Measurements from ENCODE around the gene PCID2. TPM values are rescaled to one million over a fixed set of nuclear protein-coding genes. Genes with fewer than 3 reads are reported as not detected.
A peak's percentile ranks its signal among the peaks of the same experiment; 100 is the strongest.

Gene PCID2
- total and polyA plus RNA-seq, 2 of the 13 experiments (the other 11 are each of a cell fraction or from before 2014, with no cell fraction given): 65.0 to 111 TPM

GRCh38 chr13:113157929-113158747 lies 50.3 kb downstream of the PCID2 start, which contains the start of gene PROZ (continued):
- TF ChIP-seq MED8 (CRISPR knock-in tag; IDR thresholded peaks at IDR 0.05; ENCODE audit: insufficient replicate concordance): peak; percentile 22
- TF ChIP-seq FOXO1 (CRISPR knock-in tag; IDR thresholded peaks at IDR 0.05): peak; percentile 74
- TF ChIP-seq HNRNPL (IDR thresholded peaks at IDR 0.05; ENCODE audit: low read depth, low read length): 0 out of 2 replicates have a peak, but pooled peaks have one; percentile 30
- TF ChIP-seq TMF1 (CRISPR knock-in tag; IDR thresholded peaks at IDR 0.05; ENCODE audit: low read depth): no peak
- no peak for TF ChIP-seq HOXA5 (CRISPR knock-in tag; IDR thresholded peaks at IDR 0.05)
- no peak for TF ChIP-seq PRMT3 (CRISPR knock-in tag; IDR thresholded peaks at IDR 0.05; ENCODE audit: borderline replicate concordance, low read depth)
- TF ChIP-seq KLF9 (CRISPR knock-in tag; IDR thresholded peaks at IDR 0.05; ENCODE audit: low read depth): no peak
- TF ChIP-seq DMTF1 (CRISPR knock-in tag; IDR thresholded peaks at IDR 0.05): no peak
- TF ChIP-seq ARID3A (IDR thresholded peaks at IDR 0.05; ENCODE audit: low read depth, low read length): no peak
- TF ChIP-seq KLF6 (CRISPR knock-in tag; IDR thresholded peaks at IDR 0.05): no peak
- TF ChIP-seq ZNF761 (CRISPR knock-in tag; conservative IDR thresholded peaks at IDR 0.05): peak; percentile 48; the same call in 1 of the 2 replicates
- peak; percentile 78 for TF ChIP-seq BORCS8-MEF2B (CRISPR knock-in tag; IDR thresholded peaks at IDR 0.05)
- TF ChIP-seq MXI1 (IDR thresholded peaks at IDR 0.05; ENCODE audit: borderline replicate concordance, low read depth, low read length): peak; percentile 65; the same call in 1 of the 3 replicates
- peak; percentile 88 for TF ChIP-seq HNF4G (IDR thresholded peaks at IDR 0.05; ENCODE audit: borderline replicate concordance, low read depth, low read length)
- peak; percentile 89 for TF ChIP-seq HNF4G (CRISPR knock-in tag; IDR thresholded peaks at IDR 0.05; ENCODE audit: borderline replicate concordance, low read depth)
- peak; percentile 80; the same call in 1 of the 2 replicates for TF ChIP-seq ZFP41 (CRISPR knock-in tag; IDR thresholded peaks at IDR 0.05; ENCODE audit: borderline replicate concordance)
- 0 out of 2 replicates have a peak, but pooled peaks have one; percentile 61 for TF ChIP-seq TSC22D2 (CRISPR knock-in tag; IDR thresholded peaks at IDR 0.05; ENCODE audit: borderline replicate concordance)
- peak; percentile 76; the same call in 1 of the 2 replicates for TF ChIP-seq BCL3 (CRISPR knock-in tag; IDR thresholded peaks at IDR 0.05)
- peak; percentile 88 for TF ChIP-seq PAXIP1 (CRISPR knock-in tag; conservative IDR thresholded peaks at IDR 0.05)
- TF ChIP-seq ATF7-NPFF (CRISPR knock-in tag; IDR thresholded peaks at IDR 0.05; ENCODE audit: low read depth): peak; percentile 28; the same call in 1 of the 2 replicates

All from HepG2 (cell line).